Measurements from ENCODE around the gene LGALS3.

Gene LGALS3

GRCh38 chr14:55123852-55124639 is 5.0 kb upstream of the LGALS3 start:
- no peak overlapping the region for H3K4me3 ChIP-seq (ENCODE audit: low read length in 2 of 2)
- H3K4me1 ChIP-seq (ENCODE audit: control insufficient read depth, insufficient read depth, low read length) = peaks cover 7% of the 10 kb centered on the region
- no peak overlapping the region for H3K9ac ChIP-seq (ENCODE audit: low read length in 2 of 2)
- H3K9me3 ChIP-seq (ENCODE audit: control insufficient read depth in 2 of 2, low read length in 2 of 2) = no peaks in the 10 kb centered on the region
- H3K36me3 ChIP-seq (ENCODE audit: control insufficient read depth in 2 of 2, insufficient read depth in 2 of 2, low read length in 2 of 2) = no peaks in the 10 kb centered on the region
- no peak overlapping the region for H3K27ac ChIP-seq (ENCODE audit: low read length)
- H3K27me3 ChIP-seq (ENCODE audit: control insufficient read depth in 1 of 2, insufficient read depth in 2 of 2, low read length in 2 of 2) = no peaks in the 10 kb centered on the region

DNA sequence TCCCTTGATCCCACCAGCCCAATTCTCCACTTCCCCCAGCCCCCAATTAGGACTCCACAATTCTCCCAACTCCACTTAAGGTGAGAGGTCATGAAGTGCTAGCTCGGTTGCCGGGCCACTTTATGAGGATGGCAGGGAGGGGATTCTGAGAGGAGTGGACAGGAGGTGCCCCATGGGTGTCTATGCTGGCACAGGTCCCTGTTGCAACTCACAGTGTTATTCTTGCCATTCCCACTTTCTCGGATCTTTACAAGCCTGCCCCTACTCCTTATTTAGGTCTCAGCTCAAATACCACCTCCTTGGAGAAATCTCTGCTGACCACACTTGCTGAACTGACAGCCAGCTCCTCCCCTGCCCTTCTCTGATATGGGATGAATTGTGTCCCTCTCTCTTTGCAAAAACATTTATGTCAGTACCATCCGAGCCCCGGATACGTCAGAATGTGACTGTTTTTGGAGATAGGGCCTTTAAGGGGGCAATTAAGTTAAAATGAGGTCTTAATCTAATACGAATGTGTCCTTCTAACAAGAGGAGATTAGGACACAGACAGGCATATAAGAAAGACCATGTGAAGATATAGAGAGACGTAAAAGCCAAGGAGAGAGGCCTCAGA is 4.2 kb upstream of the LGALS3 start:
- Histone ChIP-seq H3K9ac (ENCODE audit: low read length in 2 of 2) (no peak overlapping the region), H3K4me1 (ENCODE audit: control insufficient read depth, insufficient read depth, low read length) (peaks cover 13% of the 10 kb centered on the region), H3K9me3 (ENCODE audit: control insufficient read depth in 2 of 2, low read length in 2 of 2) (no peaks in the 10 kb centered on the region), H3K27me3 (ENCODE audit: control insufficient read depth in 1 of 2, insufficient read depth in 2 of 2, low read length in 2 of 2) (peaks cover 0 to 2% of the 10 kb centered on the region in 2 donors), H3K4me3 (ENCODE audit: low read length in 2 of 2) (no peak overlapping the region), H3K27ac (ENCODE audit: low read length) (no peak overlapping the region), H3K36me3 (ENCODE audit: control insufficient read depth in 2 of 2, insufficient read depth in 2 of 2, low read length in 2 of 2) (no peaks in the 10 kb centered on the region)

DNA sequence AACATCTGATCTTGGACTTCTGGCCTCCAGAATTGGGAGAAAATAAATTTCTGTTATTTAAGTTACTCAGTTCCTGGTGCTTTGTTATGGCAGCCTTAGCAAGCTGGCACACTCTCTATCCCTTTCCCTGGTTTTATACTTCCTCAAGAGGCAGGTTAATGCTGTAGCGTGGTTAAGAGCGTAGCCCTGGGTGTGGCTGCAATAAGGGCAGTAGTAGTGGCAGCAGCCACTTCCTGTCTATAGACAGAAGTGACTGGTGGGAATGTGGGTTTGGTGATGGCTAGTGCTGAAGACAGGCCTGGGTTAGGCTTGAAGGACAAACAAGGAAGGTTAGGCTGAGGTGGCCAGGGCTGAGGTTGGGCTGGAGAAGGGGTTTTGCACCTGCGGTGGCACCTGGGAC is 3.6 kb upstream of the LGALS3 start:
- Histone ChIP-seq H3K27ac (ENCODE audit: low read length) (no peak overlapping the region), H3K9ac (ENCODE audit: low read length in 2 of 2) (no peak overlapping the region)

GRCh38 chr14:55126034-55126433 is 3.0 kb upstream of the LGALS3 start:
- Histone ChIP-seq H3K9me3 (ENCODE audit: control insufficient read depth in 2 of 2, low read length in 2 of 2) (no peaks in the 10 kb centered on the region), H3K4me3 (ENCODE audit: low read length in 2 of 2) (no peak overlapping the region), H3K9ac (ENCODE audit: low read length in 2 of 2) (no peak overlapping the region), H3K27me3 (ENCODE audit: control insufficient read depth in 1 of 2, insufficient read depth in 2 of 2, low read length in 2 of 2) (peaks cover 0 to 4% of the 10 kb centered on the region in 2 donors), H3K36me3 (ENCODE audit: control insufficient read depth in 2 of 2, insufficient read depth in 2 of 2, low read length in 2 of 2) (no peaks in the 10 kb centered on the region), H3K4me1 (ENCODE audit: control insufficient read depth, insufficient read depth, low read length) (peaks cover 16% of the 10 kb centered on the region), H3K27ac (ENCODE audit: low read length) (no peak overlapping the region)

More for the DNA sequence above, 3.6 kb upstream of the LGALS3 start:
- Histone ChIP-seq H3K36me3 (ENCODE audit: control insufficient read depth in 2 of 2, insufficient read depth in 2 of 2, low read length in 2 of 2) (no peaks in the 10 kb centered on the region), H3K27me3 (ENCODE audit: control insufficient read depth in 1 of 2, insufficient read depth in 2 of 2, low read length in 2 of 2) (peaks cover 0 to 4% of the 10 kb centered on the region in 2 donors), H3K4me1 (ENCODE audit: control insufficient read depth, insufficient read depth, low read length) (peaks cover 16% of the 10 kb centered on the region), H3K9me3 (ENCODE audit: control insufficient read depth in 2 of 2, low read length in 2 of 2) (no peaks in the 10 kb centered on the region), H3K4me3 (ENCODE audit: low read length in 2 of 2) (no peak overlapping the region)

DNA sequence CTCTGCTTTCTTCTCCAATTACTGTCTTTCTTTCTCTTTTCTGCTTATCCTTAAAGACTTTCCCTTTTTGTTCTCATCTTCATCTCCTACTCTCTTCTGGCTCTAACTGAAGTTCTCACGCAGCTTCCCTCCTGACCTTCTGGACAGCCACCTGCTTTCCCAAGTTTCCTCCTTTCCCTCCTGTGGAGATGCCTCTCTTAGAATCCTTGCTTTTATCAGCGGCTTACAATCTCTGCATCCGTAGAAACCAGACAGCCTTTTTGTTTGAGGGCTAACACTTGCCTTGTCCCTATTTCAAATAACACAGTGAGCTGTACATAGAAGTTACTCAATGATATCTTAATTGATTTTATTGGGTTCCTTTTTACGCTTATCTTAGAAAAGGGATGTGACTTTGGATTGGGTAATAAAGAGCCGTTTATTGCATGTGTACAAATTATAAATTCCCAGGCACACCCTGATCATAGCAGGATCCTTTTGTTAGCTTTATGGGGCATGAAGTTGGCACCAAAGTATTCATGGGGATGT is 2.1 kb upstream of the LGALS3 start:
- Histone ChIP-seq H3K9me3 (ENCODE audit: control insufficient read depth in 2 of 2, low read length in 2 of 2) (no peaks in the 10 kb centered on the region), H3K4me3 (ENCODE audit: low read length in 2 of 2) (no peak overlapping the region), H3K4me1 (ENCODE audit: control insufficient read depth, insufficient read depth, low read length) (peaks cover 19% of the 10 kb centered on the region), H3K27me3 (ENCODE audit: control insufficient read depth in 1 of 2, insufficient read depth in 2 of 2, low read length in 2 of 2) (peaks cover 0 to 4% of the 10 kb centered on the region in 2 donors), H3K9ac (ENCODE audit: low read length in 2 of 2) (no peak overlapping the region), H3K27ac (ENCODE audit: low read length) (no peak overlapping the region), H3K36me3 (ENCODE audit: control insufficient read depth in 2 of 2, insufficient read depth in 2 of 2, low read length in 2 of 2) (no peaks in the 10 kb centered on the region)

- H3K9me3 ChIP-seq (ENCODE audit: control insufficient read depth in 2 of 2, low read length in 2 of 2) = no peaks in the 10 kb centered on the region
- no peak overlapping the region for H3K9ac ChIP-seq (ENCODE audit: low read length in 2 of 2)
- H3K4me1 ChIP-seq (ENCODE audit: control insufficient read depth, insufficient read depth, low read length) = peaks cover 19% of the 10 kb centered on the region
- no peaks in the 10 kb centered on the region for H3K36me3 ChIP-seq (ENCODE audit: control insufficient read depth in 2 of 2, insufficient read depth in 2 of 2, low read length in 2 of 2)
- no peak overlapping the region for H3K27ac ChIP-seq (ENCODE audit: low read length)
- no peak overlapping the region for H3K4me3 ChIP-seq (ENCODE audit: low read length in 2 of 2)
- peaks cover 0 to 4% of the 10 kb centered on the region in 2 donors for H3K27me3 ChIP-seq (ENCODE audit: control insufficient read depth in 1 of 2, insufficient read depth in 2 of 2, low read length in 2 of 2)
Measured at GRCh38 chr14:55127460-55127951, 1.5 kb upstream of the LGALS3 start.

DNA sequence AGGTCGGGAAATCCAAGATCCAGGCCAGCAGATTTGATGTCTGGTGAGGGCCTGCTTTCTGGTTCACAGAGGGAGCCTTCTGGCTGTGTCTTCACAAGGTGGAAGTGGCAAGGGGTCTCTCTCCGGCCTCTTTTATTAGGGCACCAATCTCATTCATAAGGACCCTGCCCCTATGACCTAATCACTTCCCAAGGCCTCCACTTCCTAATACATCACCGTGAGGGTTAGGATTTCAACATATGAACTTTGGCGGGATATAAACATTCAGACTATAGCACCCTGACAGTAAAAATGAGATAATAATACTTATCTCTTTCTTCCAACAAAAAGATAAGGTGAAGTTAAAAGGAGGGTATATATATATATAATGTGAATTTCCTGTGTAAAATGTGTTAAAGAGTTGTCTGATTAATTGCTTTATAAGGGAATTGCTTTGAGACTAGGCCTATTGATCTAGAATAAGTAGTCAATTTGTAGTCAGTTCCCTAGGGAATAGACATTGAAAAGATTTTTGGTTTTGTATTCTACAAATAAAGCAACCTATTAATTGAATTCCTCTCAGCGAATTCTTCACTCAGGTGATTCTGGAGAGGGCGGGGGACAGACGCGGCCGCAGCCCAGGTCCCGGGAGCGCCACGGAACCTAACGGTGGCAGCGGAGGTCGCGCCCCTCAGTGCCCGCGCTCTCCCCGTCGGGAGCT is 516 bp upstream of the LGALS3 start:
- H3K4me3 ChIP-seq (ENCODE audit: low read length in 2 of 2) = peak overlapping the region; percentile 40 to 78

DNA sequence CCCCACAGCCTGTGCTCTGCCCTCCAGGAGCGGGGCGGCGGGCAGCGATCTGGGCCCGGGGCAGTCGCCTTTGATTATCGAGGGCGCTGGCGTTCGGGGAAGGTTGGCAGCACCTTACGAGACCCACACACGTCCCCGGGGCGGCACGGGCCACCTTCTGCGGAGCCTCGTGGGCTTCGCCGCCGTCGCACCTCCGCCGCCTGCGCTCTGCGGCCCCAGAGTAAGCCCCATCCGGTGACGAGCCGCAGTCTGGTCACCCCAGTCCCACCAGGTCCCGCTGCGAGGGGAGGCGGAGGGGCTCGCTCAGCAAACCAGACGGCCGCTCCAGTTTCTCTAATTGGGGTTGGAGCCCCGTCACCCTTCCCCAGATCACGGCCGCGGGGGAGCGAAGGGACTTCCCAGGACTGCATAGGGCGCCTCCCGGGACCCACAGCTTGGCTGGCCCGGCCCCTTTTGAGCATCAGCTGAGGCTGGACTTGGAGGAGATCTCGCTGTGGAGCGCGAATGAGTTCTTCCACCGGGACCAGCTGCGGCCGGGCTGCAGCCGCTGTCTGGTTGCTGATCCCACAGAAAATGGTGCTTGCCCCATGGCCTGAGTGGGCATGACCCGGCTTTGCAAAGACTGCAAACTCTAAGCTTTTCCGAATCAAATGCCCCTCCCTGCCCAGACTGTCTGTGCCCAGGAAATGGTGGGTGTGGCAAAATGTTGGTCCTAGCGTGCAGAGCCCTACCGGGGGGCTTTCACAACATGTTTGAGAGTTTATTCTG is 560 bp downstream of the LGALS3 start:
- peaks cover 15% of the 10 kb centered on the region for H3K4me1 ChIP-seq (ENCODE audit: control insufficient read depth, insufficient read depth, low read length)
- no peaks in the 10 kb centered on the region for H3K9me3 ChIP-seq (ENCODE audit: control insufficient read depth in 2 of 2, low read length in 2 of 2)
- peak overlapping the region; percentile 62 to 68 for H3K9ac ChIP-seq (ENCODE audit: low read length in 2 of 2)
- peak overlapping the region; percentile 46 for H3K27ac ChIP-seq (ENCODE audit: low read length)
- H3K4me3 ChIP-seq (ENCODE audit: low read length in 2 of 2) = peak overlapping the region; percentile 78 to 81
- H3K36me3 ChIP-seq (ENCODE audit: control insufficient read depth in 2 of 2, insufficient read depth in 2 of 2, low read length in 2 of 2) = no peaks in the 10 kb centered on the region
- peaks cover 0 to 4% of the 10 kb centered on the region in 2 donors for H3K27me3 ChIP-seq (ENCODE audit: control insufficient read depth in 1 of 2, insufficient read depth in 2 of 2, low read length in 2 of 2)

More for the DNA sequence above, 516 bp upstream of the LGALS3 start:
- H3K4me1 ChIP-seq (ENCODE audit: control insufficient read depth, insufficient read depth, low read length) = peaks cover 15% of the 10 kb centered on the region
- H3K27ac ChIP-seq (ENCODE audit: low read length) = peak overlapping the region; percentile 55
- H3K9ac ChIP-seq (ENCODE audit: low read length in 2 of 2) = peak overlapping the region; percentile 42 to 68
- H3K27me3 ChIP-seq (ENCODE audit: control insufficient read depth in 1 of 2, insufficient read depth in 2 of 2, low read length in 2 of 2) = peaks cover 0 to 4% of the 10 kb centered on the region in 2 donors
- H3K9me3 ChIP-seq (ENCODE audit: control insufficient read depth in 2 of 2, low read length in 2 of 2) = no peaks in the 10 kb centered on the region
- no peaks in the 10 kb centered on the region for H3K36me3 ChIP-seq (ENCODE audit: control insufficient read depth in 2 of 2, insufficient read depth in 2 of 2, low read length in 2 of 2)

DNA sequence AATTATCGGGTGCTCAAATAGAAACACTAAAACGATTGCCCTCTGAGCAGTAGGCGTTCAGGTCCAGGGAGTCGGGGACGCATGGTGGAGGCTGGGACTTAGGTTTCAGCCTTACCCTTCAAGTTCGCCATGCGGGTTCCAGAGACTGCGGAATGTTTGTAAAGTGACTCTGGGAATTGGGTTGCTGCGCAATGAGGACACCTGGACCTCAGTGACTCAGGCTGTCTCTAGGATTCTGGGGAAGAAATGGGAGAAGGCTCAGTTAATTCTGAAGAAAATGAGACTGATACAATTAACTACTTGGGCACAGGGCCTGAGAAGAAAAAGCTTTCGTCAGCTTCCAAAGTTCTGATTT is 1.1 kb downstream of the LGALS3 start:
- Histone ChIP-seq H3K36me3 (ENCODE audit: control insufficient read depth in 2 of 2, insufficient read depth in 2 of 2, low read length in 2 of 2) (no peaks in the 10 kb centered on the region), H3K4me1 (ENCODE audit: control insufficient read depth, insufficient read depth, low read length) (peaks cover 15% of the 10 kb centered on the region), H3K9ac (ENCODE audit: low read length in 2 of 2) (peak overlapping the region; percentile 62 to 68), H3K9me3 (ENCODE audit: control insufficient read depth in 2 of 2, low read length in 2 of 2) (no peaks in the 10 kb centered on the region), H3K27ac (ENCODE audit: low read length) (no peak overlapping the region), H3K4me3 (ENCODE audit: low read length in 2 of 2) (peak overlapping the region; percentile 78 to 81), H3K27me3 (ENCODE audit: control insufficient read depth in 1 of 2, insufficient read depth in 2 of 2, low read length in 2 of 2) (peaks cover 0 to 4% of the 10 kb centered on the region in 2 donors)
